Trophoblast cell (in vitro differentiated cells and primary cell): Measurements from ENCODE around the gene BLTP3B.
A peak's percentile ranks its signal among the peaks of the same experiment; 100 is the strongest.

Experiments
- DNase-seq, 2 donors: peaks; one replicate each; pipeline ENCODE4 v3.0.0-alpha.2; 2016
- H2AFZ ChIP-seq: 2 replicates; pipeline ENCODE4 v1.6.1; 2013; ENCODE audit warnings: low read length, moderate library complexity, mild to moderate bottlenecking; ENCODE audit not compliant: insufficient read depth, poor library complexity
- H2AK5ac ChIP-seq: 2 replicates; pipeline ENCODE4 v1.6.1; 2013; ENCODE audit warnings: mild to moderate bottlenecking, low read length
- H2BK120ac ChIP-seq: 2 replicates; pipeline ENCODE4 v1.6.1; 2013; ENCODE audit warnings: low read length, mild to moderate bottlenecking, moderate library complexity; ENCODE audit not compliant: insufficient read depth, poor library complexity
- H2BK12ac ChIP-seq: 2 replicates; pipeline ENCODE4 v1.6.1; 2013; ENCODE audit warnings: mild to moderate bottlenecking, low read length, moderate library complexity
- H2BK5ac ChIP-seq: 2 replicates; pipeline ENCODE4 v1.6.1; 2013; ENCODE audit warnings: low read length, low read depth, moderate library complexity, mild to moderate bottlenecking; ENCODE audit not compliant: poor library complexity
- H3K14ac ChIP-seq: 2 replicates; pipeline ENCODE4 v1.6.1; 2013; ENCODE audit warnings: mild to moderate bottlenecking, low read length
- H3K18ac ChIP-seq: 2 replicates; pipeline ENCODE4 v1.6.1; 2013; ENCODE audit warnings: mild to moderate bottlenecking, low read length
- H3K23ac ChIP-seq: 2 replicates; pipeline ENCODE4 v1.6.1; 2013; ENCODE audit warnings: low read length
- H3K27ac ChIP-seq: 2 replicates; pipeline ENCODE4 v1.5.1; 2013; ENCODE audit warnings: low read depth, mild to moderate bottlenecking, inconsistent platforms, low read length, moderate library complexity
- H3K27me3 ChIP-seq: 2 replicates; pipeline ENCODE4 v1.6.1; 2013; ENCODE audit warnings: inconsistent platforms, mild to moderate bottlenecking, low read length, moderate library complexity; ENCODE audit not compliant: insufficient read depth
- H3K36me3 ChIP-seq, 2 experiments: 1 replicate in 1 of 2; 2 replicates in 1 of 2; pipeline ENCODE4 v1.6.1; 2013; ENCODE audit warnings: low read length in 2 of 2, mild to moderate bottlenecking in 2 of 2, moderate library complexity in 1 of 2; ENCODE audit not compliant: insufficient read depth in 2 of 2, control insufficient read depth in 1 of 2
- H3K4ac ChIP-seq: 2 replicates; pipeline ENCODE4 v1.6.1; 2013; ENCODE audit warnings: low read depth, mild to moderate bottlenecking, low read length, moderate library complexity
- H3K4me1 ChIP-seq, 2 experiments: 1 replicate in 1 of 2; 2 replicates in 1 of 2; pipeline ENCODE4 v1.6.1; 2013; ENCODE audit warnings: low read length in 2 of 2, mild to moderate bottlenecking in 2 of 2, moderate library complexity in 1 of 2; ENCODE audit not compliant: insufficient read depth in 2 of 2, control insufficient read depth in 1 of 2
- H3K4me2 ChIP-seq: 2 replicates; pipeline ENCODE4 v1.6.1; 2013; ENCODE audit warnings: inconsistent platforms, mild to moderate bottlenecking, low read length, moderate library complexity
- H3K4me3 ChIP-seq: 2 replicates; pipeline ENCODE4 v1.5.1; 2013; ENCODE audit warnings: mild to moderate bottlenecking, low read depth, low read length, inconsistent platforms
- H3K79me1 ChIP-seq: one replicate; pipeline ENCODE4 v1.6.1; 2013; ENCODE audit warnings: low read length
- H3K79me2 ChIP-seq: 2 replicates; pipeline ENCODE4 v1.6.1; 2013; ENCODE audit warnings: low read length, mild to moderate bottlenecking; ENCODE audit not compliant: control insufficient read depth, insufficient read depth, poor library complexity
- H3K9ac ChIP-seq: 2 replicates; pipeline ENCODE4 v1.6.1; 2013; ENCODE audit warnings: mild to moderate bottlenecking, low read length
- H3K9me3 ChIP-seq: 2 replicates; pipeline ENCODE4 v1.6.1; 2013; ENCODE audit warnings: low read depth, mild to moderate bottlenecking, control low read depth, inconsistent platforms, low read length; ENCODE audit not compliant: insufficient read depth
- H4K12ac ChIP-seq: 2 replicates; pipeline ENCODE4 v1.6.1; 2013; ENCODE audit warnings: low read depth, mild to moderate bottlenecking, low read length, moderate library complexity
- H4K8ac ChIP-seq: 2 replicates; pipeline ENCODE4 v1.6.1; 2013; ENCODE audit warnings: low read depth, mild to moderate bottlenecking, low read length, moderate library complexity
- H4K91ac ChIP-seq: one replicate; pipeline ENCODE4 v1.6.1; 2013; ENCODE audit warnings: low read depth, mild to moderate bottlenecking, low read length, moderate library complexity
- WGBS: extraction: QIAGEN DNeasy Blood & Tissue Kit; methylation state at CpG from one replicate; pipeline ENCODE4 v1.1.7; 2013; ENCODE audit warnings: missing lambda C conversion rate; ENCODE audit not compliant: insufficient read length, insufficient coverage; ENCODE audit errors: extremely low coverage; 5-methylcytosine and 5-hydroxymethylcytosine counted together

The BLTP3B gene

DNA sequence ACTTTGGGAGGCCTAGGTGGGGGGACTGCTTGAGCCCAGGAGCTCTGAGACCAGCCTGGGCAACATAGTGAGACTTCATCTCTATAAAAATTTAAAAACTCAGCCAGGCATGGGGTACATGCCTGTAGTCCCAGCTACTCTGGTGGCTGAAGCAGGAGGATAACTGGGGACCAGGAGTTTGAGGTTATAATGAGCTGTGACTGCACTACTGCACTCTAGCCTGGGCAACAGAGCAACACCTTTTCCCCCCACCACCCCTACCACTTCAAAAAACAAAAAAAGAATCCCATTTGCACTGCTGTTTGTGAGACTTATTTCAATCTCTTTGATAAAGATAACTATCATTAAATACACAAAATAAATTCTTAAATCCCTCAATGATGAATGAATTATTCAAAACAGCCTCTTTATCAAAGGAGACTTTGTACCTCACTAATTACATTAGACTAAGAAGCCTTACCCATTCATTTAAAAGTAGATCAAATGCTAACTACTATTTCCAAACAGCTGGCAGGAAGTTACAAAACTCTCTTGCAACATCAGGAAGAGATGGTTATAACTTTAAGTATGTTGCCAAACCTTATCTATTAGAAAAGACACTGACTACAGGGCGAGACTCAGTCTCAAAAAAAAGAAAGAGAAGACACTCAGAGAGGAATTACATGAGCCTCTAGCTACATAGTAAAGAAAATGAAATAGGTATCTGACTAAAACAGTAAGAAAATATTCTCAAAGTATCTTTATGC, 14.7 kb downstream of the BLTP3B start:
- H3K27me3 ChIP-seq = no peaks in the 10 kb centered on the region
- H3K79me1 ChIP-seq = no peaks in the 10 kb centered on the region
- H3K9ac ChIP-seq = no peak overlapping the region
- H3K23ac ChIP-seq = no peak overlapping the region
- no peak overlapping the region for H3K4me2 ChIP-seq
- H3K14ac ChIP-seq = no peak overlapping the region
- peak overlapping the region; percentile 63 for H2AFZ ChIP-seq
- H3K27ac ChIP-seq = no peak overlapping the region
- peak; percentile 47 to 87 for DNase-seq
- H3K18ac ChIP-seq = no peak overlapping the region
- no peak overlapping the region for H4K91ac ChIP-seq
- H3K4ac ChIP-seq = no peak overlapping the region
- peaks cover 0 to 4% of the 10 kb centered on the region in 2 experiments for H3K4me1 ChIP-seq
- H2BK120ac ChIP-seq = no peak overlapping the region
- no peak overlapping the region for H4K8ac ChIP-seq
- H2BK12ac ChIP-seq = peak overlapping the region; percentile 49
- no peak overlapping the region for H2BK5ac ChIP-seq
- H3K4me3 ChIP-seq = no peak overlapping the region
- H3K79me2 ChIP-seq = no peaks in the 10 kb centered on the region
- H2AK5ac ChIP-seq = no peak overlapping the region
- H3K36me3 ChIP-seq = peaks cover 0 to 2% of the 10 kb centered on the region in 2 experiments
- H3K9me3 ChIP-seq = no peaks in the 10 kb centered on the region
- WGBS = no CpG with 5 or more reads among the region's 1 CpG
- no peak overlapping the region for H4K12ac ChIP-seq

DNA sequence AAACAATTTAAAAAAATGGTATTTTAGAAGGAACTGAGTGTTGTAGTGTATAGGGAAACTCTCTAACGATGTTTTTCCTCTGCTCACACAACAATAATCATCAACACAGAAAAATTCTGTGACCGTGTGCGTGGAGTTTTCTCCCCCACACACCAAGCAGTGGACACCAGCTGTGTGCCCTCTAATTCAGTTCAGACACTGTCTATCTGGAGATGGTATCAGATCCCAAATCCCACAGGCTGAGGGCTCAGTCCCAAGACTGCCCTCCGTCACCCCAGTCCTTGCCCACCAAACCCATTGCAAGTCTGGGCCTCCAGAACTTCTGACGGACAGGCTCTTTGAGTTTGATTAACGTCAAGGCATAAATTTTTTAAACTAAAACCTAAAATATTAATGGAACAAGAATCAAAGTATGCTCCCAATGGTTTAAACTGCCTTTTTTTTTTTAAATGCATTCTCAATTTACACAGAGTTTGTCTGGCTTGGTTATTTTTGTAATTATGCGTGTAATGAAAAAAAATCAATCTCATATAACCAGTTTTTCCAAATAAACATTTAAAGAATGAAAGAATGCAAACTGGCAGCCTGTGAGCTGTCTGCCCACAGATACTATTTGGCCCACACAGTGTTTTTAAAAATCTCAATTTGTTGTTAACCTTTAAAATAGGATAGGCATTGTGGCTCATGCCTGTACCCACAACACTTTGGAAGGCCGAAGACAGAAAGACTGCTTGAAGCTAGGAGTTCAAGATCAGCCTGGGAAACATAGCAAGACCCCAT, 19.2 kb downstream of the BLTP3B start:
- H3K9me3 ChIP-seq = no peaks in the 10 kb centered on the region
- H3K14ac ChIP-seq = no peak overlapping the region
- no peaks in the 10 kb centered on the region for H3K79me1 ChIP-seq
- peaks cover 0 to 3% of the 10 kb centered on the region in 2 experiments for H3K4me1 ChIP-seq
- no peak overlapping the region for H4K12ac ChIP-seq
- H4K91ac ChIP-seq = no peak overlapping the region
- H3K79me2 ChIP-seq = no peaks in the 10 kb centered on the region
- H2AK5ac ChIP-seq = no peak overlapping the region
- no peaks in the 10 kb centered on the region for H3K36me3 ChIP-seq
- H2BK5ac ChIP-seq = no peak overlapping the region
- WGBS = no CpG with 5 or more reads among the region's 8 CpGs
- peak in 1 of 2 donors; percentile 64 for DNase-seq
- H3K4me3 ChIP-seq = no peak overlapping the region
- H3K4me2 ChIP-seq = no peak overlapping the region
- no peak overlapping the region for H3K9ac ChIP-seq
- H3K18ac ChIP-seq = no peak overlapping the region
- H2BK12ac ChIP-seq = no peak overlapping the region
- H4K8ac ChIP-seq = no peak overlapping the region
- H3K27me3 ChIP-seq = no peaks in the 10 kb centered on the region
- no peak overlapping the region for H3K23ac ChIP-seq
- no peak overlapping the region for H2AFZ ChIP-seq
- no peak overlapping the region for H3K27ac ChIP-seq
- H2BK120ac ChIP-seq = no peak overlapping the region
- no peak overlapping the region for H3K4ac ChIP-seq

DNA sequence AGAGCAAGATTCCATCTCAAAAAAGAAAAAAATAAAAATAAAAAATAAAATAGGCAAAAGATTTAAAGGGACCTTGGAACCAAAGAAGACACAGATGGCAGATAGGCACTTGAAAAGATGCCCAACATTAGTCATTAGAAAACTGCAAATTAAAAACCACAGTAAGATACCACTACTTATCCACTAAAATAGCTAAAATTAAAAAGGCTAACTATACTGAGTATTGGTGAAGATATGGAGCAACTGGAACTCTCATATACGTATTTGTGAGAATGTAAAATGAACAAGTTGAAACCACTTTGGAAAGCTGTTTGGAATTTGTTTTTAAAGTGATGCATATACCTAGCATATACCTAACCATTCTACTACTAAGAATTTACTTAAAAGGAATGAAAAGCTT, 22.3 kb downstream of the BLTP3B start:
- Histone ChIP-seq H3K4me3 (no peak overlapping the region), H4K12ac (no peak overlapping the region), H2BK5ac (no peak overlapping the region), H3K9me3 (no peaks in the 10 kb centered on the region), H3K4me1 (no peaks in the 10 kb centered on the region), H3K27me3 (no peaks in the 10 kb centered on the region), H3K4me2 (no peak overlapping the region), H2AK5ac (no peak overlapping the region), H4K8ac (no peak overlapping the region), H4K91ac (no peak overlapping the region), H2AFZ (no peak overlapping the region), H3K79me2 (no peaks in the 10 kb centered on the region), H3K79me1 (no peaks in the 10 kb centered on the region), H2BK120ac (no peak overlapping the region), H3K27ac (no peak overlapping the region), H3K14ac (no peak overlapping the region), H2BK12ac (no peak overlapping the region), H3K4ac (no peak overlapping the region), H3K9ac (no peak overlapping the region), H3K23ac (no peak overlapping the region), H3K36me3 (no peaks in the 10 kb centered on the region), H3K18ac (no peak overlapping the region)
- DNase-seq = no peak
- no CpG with 5 or more reads among the region's 1 CpG for WGBS

DNA sequence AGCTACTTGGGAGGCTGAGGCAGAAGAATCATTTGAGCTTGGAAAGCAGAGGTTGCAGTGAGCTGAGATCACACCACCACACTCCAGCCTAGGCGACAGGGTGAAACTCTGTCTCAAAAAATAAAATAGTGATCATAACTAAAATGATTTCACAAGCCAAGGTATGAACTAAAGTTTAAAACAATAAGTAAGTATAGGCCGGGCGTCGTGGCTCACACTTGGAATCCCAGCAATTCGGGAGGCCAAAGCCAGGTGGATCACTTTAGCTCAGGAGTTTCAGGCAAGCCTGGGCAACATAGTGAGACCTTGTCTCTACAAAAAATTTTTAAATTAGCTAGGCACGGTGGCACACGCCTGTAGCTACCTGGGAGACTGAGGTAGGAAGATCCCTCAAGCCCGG, 27.4 kb downstream of the BLTP3B start:
- Histone ChIP-seq H4K91ac (no peak overlapping the region), H3K14ac (no peak overlapping the region), H3K18ac (no peak overlapping the region), H4K8ac (no peak overlapping the region), H4K12ac (no peak overlapping the region), H3K23ac (no peak overlapping the region), H2BK5ac (no peak overlapping the region), H3K27ac (no peak overlapping the region), H2BK120ac (no peak overlapping the region), H3K4me1 (no peaks in the 10 kb centered on the region), H3K9ac (no peak overlapping the region), H3K36me3 (no peaks in the 10 kb centered on the region), H2AK5ac (no peak overlapping the region), H3K27me3 (no peaks in the 10 kb centered on the region), H3K4ac (no peak overlapping the region), H3K79me1 (no peaks in the 10 kb centered on the region), H3K4me2 (no peak overlapping the region), H3K79me2 (no peaks in the 10 kb centered on the region), H3K4me3 (no peak overlapping the region), H3K9me3 (no peaks in the 10 kb centered on the region), H2AFZ (no peak overlapping the region), H2BK12ac (no peak overlapping the region)
- no CpG with 5 or more reads among the region's 8 CpGs for WGBS
- peak; percentile 81 to 87 for DNase-seq
